ENCODE measurements around the gene PCP4. TPM values are rescaled to one million over a fixed set of nuclear protein-coding genes. Genes with fewer than 3 reads are reported as not detected.

Gene PCP4
- total RNA-seq, 1 experiment from 2014 or later = 0.77 TPM

GRCh38 chr21:39847877-39848276 is 19.4 kb upstream of the PCP4 start:
- no peaks in the 10 kb centered on the region for H3K9me3 ChIP-seq (ENCODE audit: control insufficient read depth, low read depth, low read length)
- H3K27ac Mint-ChIP-seq = no peak overlapping the region
- DNase-seq = no peak

More at GRCh38 chr21:39847877-39848276, 19.4 kb upstream of the PCP4 start:
- no peak overlapping the region for H3K18ac ChIP-seq (ENCODE audit: insufficient read length, low read depth, low read length)
- no peak overlapping the region for H4K91ac ChIP-seq (ENCODE audit: insufficient read length, low read depth, low read length)
- H2BK12ac ChIP-seq (ENCODE audit: insufficient read length, low read depth, low read length) = no peak overlapping the region
- H3K27ac ChIP-seq (ENCODE audit: insufficient read length, low read depth, low read length) = no peak overlapping the region
- peaks cover 0 to 6% (median 0%) of the 10 kb centered on the region in 3 experiments; a peak in 2 of 7 replicates for H3K36me3 Mint-ChIP-seq (ENCODE audit: insufficient read depth in 1 of 3, low read depth in 3 of 3)
- no peak overlapping the region for H2AFZ ChIP-seq (ENCODE audit: low read length)
- no peak overlapping the region for H2BK5ac ChIP-seq (ENCODE audit: insufficient read length, low read length)
- no peaks in the 10 kb centered on the region for H3K23me2 ChIP-seq (ENCODE audit: insufficient read length, low read depth, low read length, poor library complexity, severe bottlenecking)
- no peak overlapping the region for H4K8ac ChIP-seq (replicated peaks; ENCODE audit: insufficient read length, low read depth, low read length)
- no peak overlapping the region for H3K9ac ChIP-seq (ENCODE audit: extremely low read depth, insufficient read length, low read length)
- peaks cover 15 to 19% of the 10 kb centered on the region in 2 experiments for H3K4me1 Mint-ChIP-seq
- H3K4me2 ChIP-seq (ENCODE audit: insufficient read depth, insufficient read length, low read length) = no peak overlapping the region
- no peak overlapping the region for H2BK120ac ChIP-seq (ENCODE audit: low read depth, low read length, poor library complexity, severe bottlenecking)
- no peak overlapping the region for H3T11ph ChIP-seq (ENCODE audit: low read length)
- H4K5ac ChIP-seq (ENCODE audit: insufficient read length, low read depth, low read length) = no peak overlapping the region
- no peaks in the 10 kb centered on the region; the same call in 1 of the 2 replicates for H3K27me3 Mint-ChIP-seq (ENCODE audit: low read depth)
- no peak overlapping the region for H2BK20ac ChIP-seq (ENCODE audit: low read depth, low read length, poor library complexity, severe bottlenecking)
- H3K27me3 ChIP-seq (ENCODE audit: insufficient read depth, low read length) = no peaks in the 10 kb centered on the region
- no CpG with 5 or more reads among the region's 6 CpGs for WGBS (ENCODE audit: extremely low coverage, insufficient read length, low lambda C conversion rate)
- no peak for TF ChIP-seq CTCF (conservative IDR thresholded peaks at IDR 0.05)
- no peaks in the 10 kb centered on the region for H4K20me1 ChIP-seq (ENCODE audit: control insufficient read depth, insufficient read depth, insufficient read length)
- no peak overlapping the region for H3K23ac ChIP-seq (ENCODE audit: insufficient read length, low read depth, low read length)
- no peak overlapping the region for H3K4ac ChIP-seq (ENCODE audit: low read depth, low read length)
- H3K9me3 Mint-ChIP-seq = peaks cover 0 to 2% of the 10 kb centered on the region in 2 experiments; a peak in 1 of 5 replicates
- H2BK15ac ChIP-seq (ENCODE audit: low read depth, low read length) = no peak overlapping the region
- H3K79me2 ChIP-seq (ENCODE audit: insufficient read depth, low read length) = no peaks in the 10 kb centered on the region
- no peak overlapping the region for H2AK5ac ChIP-seq (ENCODE audit: insufficient read length, low read length)
- H3K4me1 ChIP-seq (ENCODE audit: insufficient read depth, low read length) = peaks cover 5% of the 10 kb centered on the region; the same call in 1 of the 2 replicates
- H3K14ac ChIP-seq (ENCODE audit: insufficient read depth, low read length) = no peak overlapping the region
- no peak overlapping the region for H3K4me3 Mint-ChIP-seq
- no peak overlapping the region for H3K56ac ChIP-seq (ENCODE audit: insufficient read length, low read depth, low read length)
- no peaks in the 10 kb centered on the region for H3K79me1 ChIP-seq (ENCODE audit: insufficient read depth, low read depth, low read length, poor library complexity, severe bottlenecking)

Measured in H9 (cell line).